ENCODE measurements around the gene IL37.

IL37 gene

GRCh38 chr2:112918256-112918655 lies 7.3 kb downstream of the IL37 start:
- H3K27me3 ChIP-seq: no peaks in the 10 kb centered on the region

GRCh38 chr2:112919086-112919485 lies 8.1 kb downstream of the IL37 start:
- Histone ChIP-seq H3K4me3 (ENCODE audit: low read depth, low read length) (no peak overlapping the region), H3K4me1 (no peaks in the 10 kb centered on the region)
- TF ChIP-seq, protein P1, sequence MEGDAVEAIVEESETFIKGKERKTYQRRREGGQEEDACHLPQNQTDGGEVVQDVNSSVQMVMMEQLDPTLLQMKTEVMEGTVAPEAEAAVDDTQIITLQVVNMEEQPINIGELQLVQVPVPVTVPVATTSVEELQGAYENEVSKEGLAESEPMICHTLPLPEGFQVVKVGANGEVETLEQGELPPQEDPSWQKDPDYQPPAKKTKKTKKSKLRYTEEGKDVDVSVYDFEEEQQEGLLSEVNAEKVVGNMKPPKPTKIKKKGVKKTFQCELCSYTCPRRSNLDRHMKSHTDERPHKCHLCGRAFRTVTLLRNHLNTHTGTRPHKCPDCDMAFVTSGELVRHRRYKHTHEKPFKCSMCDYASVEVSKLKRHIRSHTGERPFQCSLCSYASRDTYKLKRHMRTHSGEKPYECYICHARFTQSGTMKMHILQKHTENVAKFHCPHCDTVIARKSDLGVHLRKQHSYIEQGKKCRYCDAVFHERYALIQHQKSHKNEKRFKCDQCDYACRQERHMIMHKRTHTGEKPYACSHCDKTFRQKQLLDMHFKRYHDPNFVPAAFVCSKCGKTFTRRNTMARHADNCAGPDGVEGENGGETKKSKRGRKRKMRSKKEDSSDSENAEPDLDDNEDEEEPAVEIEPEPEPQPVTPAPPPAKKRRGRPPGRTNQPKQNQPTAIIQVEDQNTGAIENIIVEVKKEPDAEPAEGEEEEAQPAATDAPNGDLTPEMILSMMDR (IDR thresholded peaks at IDR 0.05; ENCODE audit: low read depth, low read length): no peak

More at GRCh38 chr2:112918256-112918655, 7.3 kb downstream of the IL37 start:
- Histone ChIP-seq H3K9me3 (no peaks in the 10 kb centered on the region), H3K4me1 (no peaks in the 10 kb centered on the region), H3K4me3 (ENCODE audit: low read depth, low read length) (no peak overlapping the region), H3K36me3 (no peaks in the 10 kb centered on the region)
- DNase-seq: no peak
- TF ChIP-seq, protein P1 (IDR thresholded peaks at IDR 0.05; ENCODE audit: low read depth, low read length): no peak

GRCh38 chr2:112920923-112921532 lies 10.1 kb downstream of the IL37 start:
- no peaks in the 10 kb centered on the region for H3K9me3 ChIP-seq
- H3K4me3 ChIP-seq (ENCODE audit: low read depth, low read length): no peak overlapping the region
- no peak for DNase-seq
- no peaks in the 10 kb centered on the region for H3K27me3 ChIP-seq
- H3K4me1 ChIP-seq: no peaks in the 10 kb centered on the region
- no peaks in the 10 kb centered on the region for H3K36me3 ChIP-seq
- TF ChIP-seq, protein P1 (IDR thresholded peaks at IDR 0.05; ENCODE audit: low read depth, low read length): no peak

More at GRCh38 chr2:112919086-112919485, 8.1 kb downstream of the IL37 start:
- H3K9me3 ChIP-seq: no peaks in the 10 kb centered on the region
- no peaks in the 10 kb centered on the region for H3K27me3 ChIP-seq
- no peaks in the 10 kb centered on the region for H3K36me3 ChIP-seq
- DNase-seq: no peak

- DNase-seq: no peak
- no peaks in the 10 kb centered on the region for H3K27me3 ChIP-seq
- H3K4me1 ChIP-seq: no peaks in the 10 kb centered on the region
- TF ChIP-seq, protein P1 (IDR thresholded peaks at IDR 0.05; ENCODE audit: low read depth, low read length): no peak
- H3K9me3 ChIP-seq: no peaks in the 10 kb centered on the region
- H3K36me3 ChIP-seq: no peaks in the 10 kb centered on the region
- H3K4me3 ChIP-seq (ENCODE audit: low read depth, low read length): no peak overlapping the region
Measured at GRCh38 chr2:112921982-112922381, 11.0 kb downstream of the IL37 start.

DNA sequence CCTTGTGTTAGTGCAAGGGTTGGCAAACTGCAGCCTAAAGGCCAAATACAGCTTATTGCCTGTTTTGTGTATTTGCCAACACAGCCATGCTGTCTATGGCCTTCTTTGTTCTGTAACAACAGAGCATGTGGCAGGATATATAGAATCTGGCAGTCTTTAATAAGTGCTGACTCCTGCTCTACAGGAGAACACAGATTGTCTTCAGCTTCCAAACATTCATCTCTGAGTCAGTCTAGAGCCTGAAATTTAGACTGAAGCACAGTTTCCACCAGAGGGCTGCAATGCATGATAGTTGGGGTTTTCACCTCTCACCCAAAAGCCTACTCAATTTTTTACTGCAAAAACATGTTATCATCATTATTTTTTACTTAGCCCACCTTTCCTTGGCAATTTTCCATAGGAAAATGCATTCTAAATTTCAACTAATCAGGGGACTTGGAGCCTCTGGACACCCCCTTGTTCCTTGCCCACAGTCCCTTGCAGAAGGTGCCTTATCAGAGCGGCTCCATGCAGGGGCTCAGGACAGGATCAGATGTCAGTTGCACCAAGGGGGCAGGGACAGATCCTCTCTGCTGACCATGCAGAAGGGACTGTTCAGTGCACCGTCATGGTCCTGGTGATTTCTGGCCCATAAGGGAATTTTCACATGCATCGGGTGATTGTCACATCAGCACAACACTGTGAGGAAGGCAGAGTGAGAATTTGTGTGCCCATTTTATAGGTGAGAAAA lies 12.4 kb downstream of the IL37 start:
- Histone ChIP-seq H3K9me3 (no peaks in the 10 kb centered on the region), H3K4me1 (no peaks in the 10 kb centered on the region), H3K27me3 (no peaks in the 10 kb centered on the region), H3K4me3 (ENCODE audit: low read depth, low read length) (no peak overlapping the region), H3K36me3 (no peaks in the 10 kb centered on the region)
- no peak for DNase-seq
- TF ChIP-seq, protein P1 (IDR thresholded peaks at IDR 0.05; ENCODE audit: low read depth, low read length): no peak

DNA sequence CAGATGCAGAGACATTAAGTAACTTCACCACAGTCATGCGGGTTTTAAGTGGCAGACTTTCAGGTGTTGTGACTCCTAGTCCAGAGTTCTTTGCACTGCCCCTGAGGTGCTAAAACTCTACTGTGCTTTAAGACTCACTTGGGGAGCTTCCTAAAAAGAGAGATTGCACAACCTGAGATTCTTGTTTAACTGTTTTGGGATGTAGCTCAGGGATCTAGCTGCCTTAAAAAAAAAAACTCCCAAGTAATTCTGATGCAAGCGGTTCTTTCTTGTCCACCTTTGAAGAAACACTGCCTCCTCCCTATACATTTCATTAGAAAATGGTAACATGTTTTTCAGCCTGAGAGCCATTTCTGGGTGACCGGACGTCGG lies 13.0 kb downstream of the IL37 start:
- no peaks in the 10 kb centered on the region for H3K9me3 ChIP-seq
- no peaks in the 10 kb centered on the region for H3K4me1 ChIP-seq
- no peaks in the 10 kb centered on the region for H3K36me3 ChIP-seq
- DNase-seq: no peak
- TF ChIP-seq, protein P1 (IDR thresholded peaks at IDR 0.05; ENCODE audit: low read depth, low read length): no peak
- no peaks in the 10 kb centered on the region for H3K27me3 ChIP-seq
- no peak overlapping the region for H3K4me3 ChIP-seq (ENCODE audit: low read depth, low read length)
